HT-29 (cell line): ENCODE results near the gene NXF1. TPM values are rescaled to one million over a fixed set of nuclear protein-coding genes. Genes with fewer than 3 reads are reported as not detected.
"Not testable (repeated sequence)": the region's sequence is repeated elsewhere in the genome, so short reads cannot be mapped to it uniquely, and the experiment has no call there.

Experiments used
- DNase-seq: peaks from one replicate; pipeline ENCODE4 v3.0.0-alpha.2; 2015; ENCODE audit warnings: low spot score
- total RNA-seq: library from RNA; depleted of rRNA; stranded (reverse); fragments of >200 nt; shearing (Covaris generic); gene quantifications from 2 replicates; pipeline ENCODE4 v1.2.3, GENCODE V29; 2014

The NXF1 gene
- total RNA-seq, 1 experiment from 2014 or later: 24.4 TPM

- DNase-seq: no peak
Measured at GRCh38 chr11:62832336-62833234, 27.3 kb upstream of the NXF1 start, which contains the start of gene TEX54. Gene TEX54, minus strand, starts transcription at chr11:62832841.

GRCh38 chr11:62831520-62832335, 26.5 kb upstream of the NXF1 start, which contains the start of gene STX5:
Gene STX5, minus strand, starts transcription at chr11:62832051. Its CDS starts 808 bp downstream, at chr11:62831243.
- DNase-seq: peak; percentile 100

GRCh38 chr11:62830904-62831519, 25.8 kb upstream of the NXF1 start:
- DNase-seq: no peak

DNA sequence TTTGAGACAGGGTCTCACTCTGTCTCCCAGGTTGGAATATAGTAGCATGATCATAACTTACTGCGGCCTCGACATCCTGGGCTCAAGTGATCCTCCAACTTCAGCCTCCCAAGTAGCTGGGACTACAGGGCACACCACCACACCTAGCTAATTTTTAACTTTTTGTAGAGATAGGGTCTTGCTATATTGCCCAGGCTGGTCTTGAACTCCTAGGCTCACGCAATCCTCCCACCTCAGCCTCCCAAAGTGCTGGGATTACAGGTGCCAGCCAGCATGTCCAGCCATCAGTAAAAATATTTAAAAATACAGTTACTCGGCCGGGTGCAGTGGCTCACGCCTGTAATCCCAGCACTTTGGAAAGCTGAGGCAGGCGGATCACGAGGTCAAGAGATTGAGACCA, 22.9 kb upstream of the NXF1 start:
- DNase-seq: not testable (repeated sequence)

DNA sequence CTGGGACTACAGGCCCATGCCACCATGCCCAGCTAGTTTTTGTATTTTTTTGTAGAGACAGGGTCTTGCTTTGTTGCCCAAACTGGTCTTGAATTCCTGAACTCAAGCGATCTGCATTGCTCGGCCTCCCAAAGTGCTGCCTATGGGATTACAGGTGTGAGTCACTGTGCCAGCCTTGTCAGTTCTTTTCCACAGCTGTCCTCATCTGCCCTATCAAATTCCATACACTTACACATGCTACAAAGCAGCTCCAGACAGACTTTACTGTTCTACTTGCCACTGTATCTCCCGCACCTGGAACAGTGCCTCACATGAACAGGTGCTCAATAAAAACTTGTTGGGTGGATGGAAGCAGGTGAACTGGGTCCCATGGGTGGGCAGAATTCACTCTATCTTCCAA, 18.4 kb upstream of the NXF1 start:
- no peak for DNase-seq

- DNase-seq: no peak
Measured at GRCh38 chr11:62817129-62817528, 11.9 kb upstream of the NXF1 start.

GRCh38 chr11:62816557-62816956, 11.3 kb upstream of the NXF1 start:
- DNase-seq: no peak

GRCh38 chr11:62811659-62812058, 6.4 kb upstream of the NXF1 start:
- no peak for DNase-seq

GRCh38 chr11:62810748-62811147, 5.5 kb upstream of the NXF1 start:
- no peak for DNase-seq

- DNase-seq: no peak
Measured at GRCh38 chr11:62806611-62807121, 1.4 kb upstream of the NXF1 start.

- no peak for DNase-seq
Measured at GRCh38 chr11:62805961-62806441, 761 bp upstream of the NXF1 start.

DNA sequence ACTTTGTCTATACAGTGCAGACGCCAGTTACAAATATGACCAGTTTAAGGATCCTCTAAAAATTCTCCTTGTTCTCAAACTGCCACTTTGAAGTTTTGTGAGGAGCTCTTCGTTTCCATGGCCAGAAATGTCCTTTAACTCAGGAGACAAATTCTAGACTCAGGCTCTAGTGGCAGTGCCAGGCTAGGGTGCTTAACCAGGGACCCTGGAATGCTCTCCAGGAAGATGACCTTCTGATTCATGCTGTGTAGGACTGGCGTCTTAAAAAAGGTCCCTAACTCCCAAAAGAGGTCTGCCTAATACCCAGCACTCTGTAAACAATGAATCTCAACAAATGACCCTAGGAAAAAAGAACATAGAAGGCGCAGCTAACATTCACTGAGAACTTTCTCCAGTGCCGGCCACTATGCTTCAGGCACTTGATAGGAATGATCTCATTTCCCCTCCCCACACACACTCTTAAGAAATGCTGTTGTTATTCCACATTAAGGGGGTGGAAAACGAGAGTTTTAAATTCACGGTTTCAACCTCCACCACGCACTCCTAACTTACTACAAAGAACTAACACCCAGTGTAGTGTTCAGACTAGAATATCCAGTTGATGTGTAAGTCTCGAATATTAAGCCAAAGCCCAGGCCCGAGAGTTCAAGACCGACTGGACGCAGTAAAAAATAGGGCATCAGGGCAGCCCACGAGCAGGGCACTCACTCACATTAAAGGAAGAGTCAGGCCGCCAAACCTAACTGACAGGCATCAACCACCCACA, 747 bp downstream of the NXF1 start:
- peak; percentile 75 for DNase-seq

GRCh38 chr11:62801071-62801470, 4.2 kb downstream of the NXF1 start:
- DNase-seq: no peak

DNA sequence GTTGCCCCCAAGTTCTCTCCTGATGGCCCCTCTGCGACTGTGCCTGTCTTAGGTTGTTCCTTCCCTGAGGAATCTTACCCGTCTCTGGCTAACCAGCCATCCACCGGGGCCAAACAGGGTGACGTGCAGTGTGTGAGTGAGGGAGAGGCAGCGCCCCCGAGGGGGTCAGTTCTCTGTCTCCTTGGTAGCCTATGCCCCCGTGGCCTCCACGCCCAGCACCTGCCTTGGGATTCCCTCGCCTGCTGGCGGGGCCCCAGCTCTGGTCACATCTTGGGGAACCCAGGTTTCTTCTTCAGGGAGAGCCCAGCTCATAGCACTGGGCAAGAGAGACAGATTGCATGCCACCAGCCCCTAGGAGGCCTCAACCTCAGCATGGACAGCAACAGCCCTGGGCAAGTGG, 5.8 kb downstream of the NXF1 start:
- DNase-seq: no peak

GRCh38 chr11:62796281-62796680, 9.0 kb downstream of the NXF1 start:
- no peak for DNase-seq

- DNase-seq: no peak
Measured at GRCh38 chr11:62794201-62794775, 11.0 kb downstream of the NXF1 start.

DNA sequence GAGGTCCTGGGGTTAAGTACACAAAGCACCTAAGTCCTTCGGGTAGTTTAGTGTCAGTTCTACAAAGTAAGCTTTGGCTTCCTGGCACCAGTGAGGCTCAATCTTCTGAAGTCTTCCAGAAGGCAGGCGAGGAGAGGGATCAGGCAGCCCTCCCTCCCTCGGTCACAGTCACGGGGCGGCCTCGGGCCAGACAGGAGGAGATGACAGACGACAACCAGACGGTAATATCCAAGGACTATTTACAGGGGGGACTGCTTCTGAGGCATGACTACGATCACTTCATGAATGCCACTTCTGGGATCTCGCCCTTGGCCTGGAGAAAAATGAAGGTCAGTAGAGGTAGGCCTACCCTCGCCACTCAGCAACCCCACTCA, 13.1 kb downstream of the NXF1 start:
- DNase-seq: no peak

- DNase-seq: peak; percentile 91
Measured at GRCh38 chr11:62791501-62792201, 13.6 kb downstream of the NXF1 start, which contains the start of gene TMEM223. Gene TMEM223, minus strand, starts transcription at chr11:62792006. Its CDS starts 12 bp downstream, at chr11:62791994.

GRCh38 chr11:62789576-62789975, 15.7 kb downstream of the NXF1 start:
- DNase-seq: no peak

DNA sequence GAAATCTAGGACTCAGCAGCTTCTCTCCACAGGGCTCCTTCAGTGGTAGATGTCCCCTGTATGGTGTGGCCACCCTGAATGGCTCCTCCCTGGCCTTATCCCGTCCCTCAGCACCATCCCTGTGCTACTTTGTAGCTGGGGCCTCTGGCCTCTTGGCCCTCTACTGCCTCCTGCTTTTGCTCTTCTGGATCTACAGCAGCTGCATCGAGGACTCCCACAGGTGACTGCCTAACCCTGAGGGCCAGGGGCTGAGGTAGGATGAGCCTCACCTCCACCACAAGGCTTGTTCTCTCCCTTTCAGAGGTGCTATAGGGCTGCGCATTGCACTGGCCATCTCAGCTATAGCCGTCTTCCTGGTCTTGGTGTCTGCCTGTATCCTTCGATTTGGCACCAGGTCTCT, 16.2 kb downstream of the NXF1 start:
- no peak for DNase-seq
